OCI-LY7 (cell line): ENCODE results near the gene SPTB. TPM values are rescaled to one million over a fixed set of nuclear protein-coding genes. Genes with fewer than 3 reads are reported as not detected.

ENCODE experiments used
- BruUV-seq: library from RNA; stranded (reverse); fragments of 400-500 nt; replicated peaks from 2 replicates; lab custom pipeline; 2021; lab: Mats Ljungman, UMichigan
- CTCF ChIA-PET: fragments of 300-600 bp; sonication (Branson Sonifier 250); formaldehyde crosslinking; loops from one replicate; lab custom pipeline; 2022; ENCODE audit warnings: antibody characterized with exemption; ENCODE audit not compliant: unreplicated experiment; lab: Charles Lee
- POLR2A ChIA-PET: fragments of 300-600 bp; sonication (Branson Sonifier 250); formaldehyde crosslinking; loops from one replicate; lab custom pipeline; 2022; ENCODE audit warnings: antibody characterized with exemption; lab: Charles Lee
- DNase-seq: peaks from one replicate; pipeline ENCODE4 v3.0.0-alpha.2; 2015; ENCODE audit warnings: low spot score
- H2AFZ ChIP-seq: fragments of 200-600 bp; sonication (generic), shearing (Covaris generic); 2 replicates; pipeline ENCODE4 v1.6.1; 2014; ENCODE audit warnings: mild to moderate bottlenecking, antibody characterized with exemption, low read length, moderate library complexity
- H3K27ac ChIP-seq: fragments of 200-600 bp; sonication (generic); 2 replicates; pipeline ENCODE4 v1.5.1; 2014; ENCODE audit warnings: mixed run types, low read depth, mild to moderate bottlenecking, moderate library complexity, low read length, inconsistent platforms; ENCODE audit not compliant: poor library complexity, severe bottlenecking
- H3K36me3 ChIP-seq: fragments of 200-600 bp; sonication (generic); 2 replicates; pipeline ENCODE4 v1.6.1; 2014; ENCODE audit warnings: mild to moderate bottlenecking, antibody characterized with exemption, low read length, moderate library complexity, mixed read lengths; ENCODE audit not compliant: insufficient read depth
- H3K4me1 ChIP-seq: fragments of 200-600 bp; sonication (generic); 2 replicates; pipeline ENCODE4 v1.5.1; 2014; ENCODE audit warnings: mild to moderate bottlenecking, low read length; ENCODE audit not compliant: insufficient read depth, poor library complexity, severe bottlenecking
- H3K4me2 ChIP-seq: fragments of 200-600 bp; sonication (generic); 2 replicates; pipeline ENCODE4 v1.6.1; 2014; ENCODE audit warnings: mild to moderate bottlenecking, low read length
- H3K4me3 ChIP-seq: fragments of 200-600 bp; sonication (generic); 2 replicates; pipeline ENCODE4 v1.5.1; 2014; ENCODE audit warnings: mild to moderate bottlenecking, low read depth, low read length; ENCODE audit not compliant: poor library complexity, severe bottlenecking
- H3K79me2 ChIP-seq: fragments of 200-600 bp; sonication (generic); 2 replicates; pipeline ENCODE4 v1.6.1; 2016; ENCODE audit warnings: low read depth, mild to moderate bottlenecking, low read length, moderate library complexity, mixed read lengths; ENCODE audit not compliant: insufficient read depth
- H3K9me2 ChIP-seq: fragments of 200-600 bp; sonication (generic); 2 replicates; pipeline ENCODE4 v1.6.1; 2016; ENCODE audit warnings: mild to moderate bottlenecking, low read length, mixed read lengths; ENCODE audit not compliant: insufficient read depth
- H3K9me3 ChIP-seq: fragments of 200-600 bp; sonication (generic); 2 replicates; pipeline ENCODE4 v1.6.1; 2014; ENCODE audit warnings: mild to moderate bottlenecking, mixed run types, low read length, mixed read lengths
- H4K20me1 ChIP-seq: fragments of 200-600 bp; sonication (generic); 2 replicates; pipeline ENCODE4 v1.6.1; 2014; ENCODE audit warnings: mild to moderate bottlenecking, antibody characterized with exemption, low read length, moderate library complexity, mixed read lengths; ENCODE audit not compliant: insufficient read depth
- EZH2phosphoT487 ChIP-seq: fragments of 200-600 bp; sonication (generic); IDR thresholded peaks from 2 replicates; pipeline ENCODE4 v1.6.1; 2018; ENCODE audit warnings: low read depth, borderline replicate concordance, mild to moderate bottlenecking, mixed run types, antibody characterized with exemption, low read length, moderate library complexity, mixed read lengths
- intact Hi-C: fragments of 100-400 bp; cut with micrococcal nuclease; formaldehyde crosslinking; loops from one replicate; pipeline ENCODE4 v1.10.0; 2022; ENCODE audit not compliant: unreplicated experiment
- total RNA-seq, 2 experiments: library from RNA; depleted of rRNA in 1 of 2; stranded (reverse); fragments of >200 nt in 1 of 2; shearing (Covaris generic) in 1 of 2; gene quantifications; 2 replicates each; pipeline ENCODE4 v1.2.3, GENCODE V29; 2014 to 2022
- TF ChIP-seq, protein P1 (sequence below): fragments of 200-600 bp; sonication (generic); conservative IDR thresholded peaks from 2 replicates; pipeline ENCODE4 v1.5.1; 2014; ENCODE audit warnings: mild to moderate bottlenecking, antibody characterized with exemption, low read length, moderate library complexity, mixed read lengths

SPTB gene
- total RNA-seq, 2 experiments from 2014 or later, result not detected

DNA sequence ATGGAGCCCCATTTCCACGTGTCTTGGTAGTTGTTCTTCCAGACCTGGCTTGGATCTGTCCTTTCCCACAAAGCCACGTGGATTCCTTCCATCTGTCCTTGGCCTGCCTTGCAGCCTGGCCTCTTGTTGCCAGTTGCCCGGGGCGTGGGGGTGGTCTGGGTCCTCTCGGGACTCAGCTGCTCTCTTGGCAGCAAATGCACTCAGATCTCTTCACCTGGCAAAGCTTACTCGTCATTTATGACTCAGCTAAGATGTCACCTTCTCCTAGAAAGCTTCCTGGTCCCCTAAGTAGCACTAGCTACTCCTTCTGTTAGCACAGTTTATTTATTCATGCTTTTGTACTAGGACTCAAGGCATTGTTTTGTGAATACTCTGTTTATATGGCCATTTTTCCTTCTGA, 161.8 kb downstream of the SPTB start:
- TF ChIP-seq, protein P1, sequence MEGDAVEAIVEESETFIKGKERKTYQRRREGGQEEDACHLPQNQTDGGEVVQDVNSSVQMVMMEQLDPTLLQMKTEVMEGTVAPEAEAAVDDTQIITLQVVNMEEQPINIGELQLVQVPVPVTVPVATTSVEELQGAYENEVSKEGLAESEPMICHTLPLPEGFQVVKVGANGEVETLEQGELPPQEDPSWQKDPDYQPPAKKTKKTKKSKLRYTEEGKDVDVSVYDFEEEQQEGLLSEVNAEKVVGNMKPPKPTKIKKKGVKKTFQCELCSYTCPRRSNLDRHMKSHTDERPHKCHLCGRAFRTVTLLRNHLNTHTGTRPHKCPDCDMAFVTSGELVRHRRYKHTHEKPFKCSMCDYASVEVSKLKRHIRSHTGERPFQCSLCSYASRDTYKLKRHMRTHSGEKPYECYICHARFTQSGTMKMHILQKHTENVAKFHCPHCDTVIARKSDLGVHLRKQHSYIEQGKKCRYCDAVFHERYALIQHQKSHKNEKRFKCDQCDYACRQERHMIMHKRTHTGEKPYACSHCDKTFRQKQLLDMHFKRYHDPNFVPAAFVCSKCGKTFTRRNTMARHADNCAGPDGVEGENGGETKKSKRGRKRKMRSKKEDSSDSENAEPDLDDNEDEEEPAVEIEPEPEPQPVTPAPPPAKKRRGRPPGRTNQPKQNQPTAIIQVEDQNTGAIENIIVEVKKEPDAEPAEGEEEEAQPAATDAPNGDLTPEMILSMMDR, result no peak
- TF ChIP-seq EZH2phosphoT487, result no peak
- intact Hi-C loops, result no loop called here
- CTCF ChIA-PET, result no interaction called here
- H3K9me3 ChIP-seq, result peaks cover 8% of the 10 kb centered on the region
- no peak for DNase-seq
- no peaks in the 10 kb centered on the region for H4K20me1 ChIP-seq
- POLR2A ChIA-PET, result interaction anchor here (1.3 kb wide), 1 partner anchor 16 kb away, joined by 3 read pairs; no protein-coding TSS in a partner anchor
- H2AFZ ChIP-seq, result no peak overlapping the region
- no peak overlapping the region for H3K4me2 ChIP-seq
- no peaks in the 10 kb centered on the region for H3K79me2 ChIP-seq
- no peaks in the 10 kb centered on the region for H3K4me1 ChIP-seq
- H3K36me3 ChIP-seq, result no peaks in the 10 kb centered on the region
- H3K27ac ChIP-seq, result no peak overlapping the region
- H3K9me2 ChIP-seq, result no peaks in the 10 kb centered on the region
- H3K4me3 ChIP-seq, result no peak overlapping the region
- BruUV-seq, result no TSS peak

DNA sequence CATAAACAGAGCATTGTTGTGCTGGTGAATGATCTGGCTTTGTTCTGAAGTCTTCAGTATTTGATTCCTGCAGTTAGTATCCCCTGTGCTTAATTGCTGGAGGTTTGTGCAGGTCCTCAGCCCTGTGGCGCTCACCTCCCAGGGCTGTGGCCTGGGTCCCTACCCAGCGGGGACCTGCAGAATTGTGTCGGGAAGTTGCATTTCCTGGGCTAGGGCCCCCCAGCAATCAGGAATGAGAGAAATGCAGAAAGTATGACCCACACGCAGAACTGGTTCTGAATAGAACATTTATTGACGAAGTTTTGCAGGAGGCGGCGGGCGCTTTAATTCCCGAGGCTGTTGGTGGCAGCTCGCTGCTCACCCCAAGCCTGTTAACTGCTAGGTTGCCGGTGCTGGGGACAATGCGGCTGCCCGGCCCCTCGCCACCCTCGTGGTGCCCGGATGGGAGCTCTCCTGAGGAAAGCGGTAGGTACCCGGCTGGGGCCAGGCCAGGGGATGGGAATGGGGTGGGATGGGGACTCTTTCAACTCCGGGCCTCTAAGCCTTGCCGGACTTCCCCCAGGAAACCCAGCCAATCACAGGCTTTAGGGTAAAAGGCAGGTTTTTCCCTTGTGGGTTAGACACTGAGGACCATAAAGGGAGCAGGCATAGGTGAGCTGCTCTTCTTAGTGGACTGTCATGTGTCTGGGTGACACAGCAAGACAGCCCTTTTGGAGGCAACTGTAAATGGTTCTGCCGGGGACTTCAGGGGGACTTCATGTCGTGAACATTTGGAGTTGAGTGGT, 163.9 kb downstream of the SPTB start:
- DNase-seq, result no peak
- Histone ChIP-seq H3K9me3 (peaks cover 9% of the 10 kb centered on the region), H3K36me3 (no peaks in the 10 kb centered on the region), H3K4me1 (no peaks in the 10 kb centered on the region), H3K9me2 (no peaks in the 10 kb centered on the region), H3K79me2 (no peaks in the 10 kb centered on the region), H4K20me1 (no peaks in the 10 kb centered on the region), H2AFZ (no peak overlapping the region), H3K27ac (no peak overlapping the region), H3K4me2 (no peak overlapping the region), H3K4me3 (no peak overlapping the region)
- no TSS peak for BruUV-seq
- CTCF ChIA-PET, result no interaction called here
- TF ChIP-seq, protein P1, result no peak
- TF ChIP-seq EZH2phosphoT487, result no peak
- POLR2A ChIA-PET, result no interaction called here
- intact Hi-C loops, result no loop called here

DNA sequence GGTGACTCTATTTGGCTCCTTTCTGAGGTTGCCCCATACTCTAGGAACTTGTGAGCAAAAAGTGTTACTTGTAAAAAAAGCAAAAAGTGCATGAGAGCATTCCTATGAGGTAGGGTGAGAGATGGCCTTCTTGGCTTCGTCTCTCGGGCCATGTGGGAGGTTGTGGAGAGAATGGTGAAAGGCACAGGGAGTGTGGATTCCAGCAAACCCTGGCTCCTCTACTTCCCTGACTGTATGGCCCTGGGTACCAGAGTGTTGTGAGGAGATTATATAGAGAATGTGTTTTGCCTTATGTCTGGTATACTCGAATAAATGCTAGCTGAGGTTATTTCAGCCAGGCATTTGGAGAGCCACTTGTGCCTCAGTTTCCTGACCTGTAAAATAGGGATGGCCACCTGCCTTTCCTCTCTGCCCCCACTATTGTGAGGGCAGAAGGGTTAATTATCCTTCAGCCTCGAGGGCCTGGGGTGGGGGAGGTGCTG, 164.5 kb downstream of the SPTB start:
- no peaks in the 10 kb centered on the region for H3K4me1 ChIP-seq
- no TSS peak for BruUV-seq
- ChIA-PET POLR2A (no interaction called here), CTCF (no interaction called here)
- no peak overlapping the region for H3K4me2 ChIP-seq
- H3K27ac ChIP-seq, result no peak overlapping the region
- intact Hi-C loops, result no loop called here
- H4K20me1 ChIP-seq, result no peaks in the 10 kb centered on the region
- peaks cover 9% of the 10 kb centered on the region for H3K9me3 ChIP-seq
- no peaks in the 10 kb centered on the region for H3K79me2 ChIP-seq
- H3K9me2 ChIP-seq, result no peaks in the 10 kb centered on the region
- H3K4me3 ChIP-seq, result no peak overlapping the region
- no peak for TF ChIP-seq EZH2phosphoT487
- TF ChIP-seq, protein P1, result no peak
- no peak overlapping the region for H2AFZ ChIP-seq
- no peak for DNase-seq
- no peaks in the 10 kb centered on the region for H3K36me3 ChIP-seq
